NT2/D1 (cell line): ENCODE data around the gene ALG1L2.

Experiments used
- SUZ12 ChIP-seq: IDR thresholded peaks from 2 replicates; pipeline ENCODE4 v1.6.1; 2011; ENCODE audit not compliant: insufficient read length, insufficient read depth; ENCODE audit errors: extremely low read depth
- YY1 ChIP-seq: IDR thresholded peaks from 2 replicates; pipeline ENCODE4 v1.6.1; 2011; ENCODE audit not compliant: insufficient read length, insufficient read depth

DNA sequence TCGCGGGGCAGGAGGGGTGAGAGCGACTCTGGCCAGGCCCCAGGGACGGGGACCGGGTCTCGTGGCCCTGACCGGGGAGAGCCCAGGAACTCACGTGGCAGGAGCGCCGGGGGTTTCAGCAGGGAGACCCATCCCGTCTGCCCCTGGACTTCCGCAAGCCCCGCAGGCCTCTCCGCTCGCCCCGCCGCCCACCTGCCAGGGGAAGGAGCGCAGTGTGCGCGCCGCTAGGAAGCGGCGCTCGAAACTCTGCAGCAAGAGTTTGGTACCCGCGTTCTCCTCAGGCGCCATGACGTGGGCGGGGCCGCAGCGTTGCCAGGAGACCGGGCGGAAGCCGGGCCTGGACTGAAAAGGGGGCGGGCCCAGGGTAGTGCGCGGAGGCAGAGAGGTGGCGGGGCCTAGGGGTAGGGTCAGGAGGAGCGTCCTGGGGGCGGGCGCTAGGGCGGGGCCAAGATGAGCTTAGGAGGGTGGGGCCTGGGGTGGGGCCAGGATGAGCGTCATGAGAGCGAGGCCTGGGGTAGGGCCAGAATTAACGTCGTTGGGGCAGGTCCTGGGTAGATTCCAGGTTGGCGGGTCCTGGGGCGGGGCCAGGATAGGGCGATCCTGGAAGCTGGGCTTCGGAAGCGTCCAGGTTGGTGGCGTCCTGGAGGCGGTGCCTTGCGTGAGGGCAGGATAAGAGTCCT is 29.7 kb downstream of the ALG1L2 start:
- TF ChIP-seq YY1, result peak; percentile 63
- TF ChIP-seq SUZ12, result no peak
